Activated CD4-positive, alpha-beta T cell treated with anti-CD3 and anti-CD28 coated beads for 48 hours (primary cell): Measurements from ENCODE around the gene PNMA5.
"Not testable (repeated sequence)": the region's sequence is repeated elsewhere in the genome, so short reads cannot be mapped to it uniquely, and the experiment has no call there.

Experiments
- DNase-seq: peaks from one replicate; pipeline ENCODE4 v3.0.0-alpha.2; 2020

The PNMA5 gene

GRCh38 chrX:152993933-152994332 lies at the start of gene PNMA5:
TSS of gene PNMA5 (minus strand) at chrX:152994116. CDS start at chrX:152991598, 2,518 bp downstream.
- no peak for DNase-seq

- peak; percentile 72 for DNase-seq
Measured at GRCh38 chrX:153032397-153033118, 38.6 kb upstream of the PNMA5 start.

- DNase-seq = no peak
Measured at GRCh38 chrX:153030801-153031200, 36.9 kb upstream of the PNMA5 start.

GRCh38 chrX:153029875-153030274 lies 36.0 kb upstream of the PNMA5 start:
- no peak for DNase-seq

GRCh38 chrX:153029162-153029561 lies 35.2 kb upstream of the PNMA5 start:
- no peak for DNase-seq

- DNase-seq = not testable (repeated sequence)
Measured at GRCh38 chrX:153028487-153028886, 34.6 kb upstream of the PNMA5 start.

GRCh38 chrX:153026501-153026900 lies 32.6 kb upstream of the PNMA5 start:
- DNase-seq = not testable (repeated sequence)

GRCh38 chrX:153019166-153019565 lies 25.2 kb upstream of the PNMA5 start:
- DNase-seq = no peak

- not testable (repeated sequence) for DNase-seq
Measured at GRCh38 chrX:153017174-153017573, 23.3 kb upstream of the PNMA5 start.

GRCh38 chrX:153004780-153005179 lies 10.9 kb upstream of the PNMA5 start:
- DNase-seq = no peak

GRCh38 chrX:153003981-153004380 lies 10.1 kb upstream of the PNMA5 start:
- DNase-seq = no peak

GRCh38 chrX:153002182-153002581 lies 8.3 kb upstream of the PNMA5 start:
- DNase-seq = not testable (repeated sequence)

GRCh38 chrX:152997337-152997736 lies 3.4 kb upstream of the PNMA5 start:
- no peak for DNase-seq

GRCh38 chrX:152992115-152992514 lies 1.8 kb downstream of the PNMA5 start:
- no peak for DNase-seq

- no peak for DNase-seq
Measured at GRCh38 chrX:152991123-152991522, 2.8 kb downstream of the PNMA5 start.

GRCh38 chrX:152989292-152989658 lies 4.6 kb downstream of the PNMA5 start:
- no peak for DNase-seq

- no peak for DNase-seq
Measured at GRCh38 chrX:152988536-152989291, 5.2 kb downstream of the PNMA5 start.

GRCh38 chrX:152987801-152988200 lies 6.1 kb downstream of the PNMA5 start:
- DNase-seq = no peak

GRCh38 chrX:152987156-152987555 lies 6.8 kb downstream of the PNMA5 start:
- DNase-seq = not testable (repeated sequence)

- DNase-seq = not testable (repeated sequence)
Measured at GRCh38 chrX:152985383-152985782, 8.5 kb downstream of the PNMA5 start.

- DNase-seq = no peak
Measured at GRCh38 chrX:152968193-152968592, 25.7 kb downstream of the PNMA5 start.

- no peak for DNase-seq
Measured at GRCh38 chrX:152960115-152960514, 33.8 kb downstream of the PNMA5 start.

GRCh38 chrX:152959626-152960025 lies 34.3 kb downstream of the PNMA5 start:
- no peak for DNase-seq
